Left lobe of liver (tissue), 2 donors: ENCODE data around the gene CST3. TPM values are rescaled to one million over a fixed set of nuclear protein-coding genes. Genes with fewer than 3 reads are reported as not detected.
"Not testable (repeated sequence)": the region's sequence is repeated elsewhere in the genome, so short reads cannot be mapped to it uniquely, and the experiment has no call there.

ENCODE experiments used
- ATAC-seq: fragments of 200-7000 bp; cut with Tn5 transposase; one replicate; pipeline ENCODE4 v1.9.1; 2020; ENCODE audit warnings: mild to moderate bottlenecking, moderate library complexity
- DNase-seq: peaks from one replicate; pipeline ENCODE4 v3.0.0-alpha.2; 2020; ENCODE audit warnings: low spot score
- total RNA-seq: library from RNA; stranded (reverse); gene quantifications from one replicate; pipeline ENCODE4 v1.2.1, GENCODE V29; 2021
- donor health status: DM: no; HTN: no; CAD: no; lungs with moderate emphysema.
- donor health status: DM: no; HTN: yes; CAD: no.

CST3 gene
- total RNA-seq, 1 donor from 2014 or later, result 1,478 TPM

GRCh38 chr20:23644164-23644563 lies 6.4 kb upstream of the CST3 start:
- DNase-seq (no peak), ATAC-seq (no peak)

- DNase-seq (no peak), ATAC-seq (no peak)
Measured at GRCh38 chr20:23643659-23644058, 5.9 kb upstream of the CST3 start.

GRCh38 chr20:23641936-23642751 lies 4.4 kb upstream of the CST3 start:
- DNase-seq (peak; percentile 40), ATAC-seq (no peak)

GRCh38 chr20:23640671-23641667 lies 3.2 kb upstream of the CST3 start:
- peak; percentile 33 for DNase-seq
- ATAC-seq, result no peak

GRCh38 chr20:23640018-23640601 lies 2.4 kb upstream of the CST3 start:
- peak; percentile 41 for DNase-seq
- ATAC-seq, result no peak

GRCh38 chr20:23639490-23639958 lies 1.8 kb upstream of the CST3 start:
- DNase-seq, result peak; percentile 41

GRCh38 chr20:23638309-23638708 lies 554 bp upstream of the CST3 start:
- DNase-seq, result peak; percentile 49
- ATAC-seq, result no peak

More at GRCh38 chr20:23639490-23639958, 1.8 kb upstream of the CST3 start:
- ATAC-seq, result no peak

- ATAC-seq, result no peak
- DNase-seq, result no peak
Measured at GRCh38 chr20:23636908-23637281, 860 bp downstream of the CST3 start.

GRCh38 chr20:23636182-23636907 lies 1.4 kb downstream of the CST3 start:
- DNase-seq (peak; percentile 66), ATAC-seq (peak; percentile 37)

GRCh38 chr20:23635768-23636090 lies 2.0 kb downstream of the CST3 start:
- not testable (repeated sequence) for ATAC-seq, DNase-seq

GRCh38 chr20:23634985-23635767 lies 2.6 kb downstream of the CST3 start:
- peak; percentile 65 for ATAC-seq
- peak; percentile 97 for DNase-seq

GRCh38 chr20:23634044-23634801 lies 3.5 kb downstream of the CST3 start:
- ATAC-seq, result no peak
- no peak for DNase-seq

GRCh38 chr20:23632711-23633573 lies 4.8 kb downstream of the CST3 start:
- DNase-seq, result no peak
- no peak for ATAC-seq

- DNase-seq (no peak), ATAC-seq (no peak)
Measured at GRCh38 chr20:23631981-23632710, 5.6 kb downstream of the CST3 start.

GRCh38 chr20:23631226-23631822 lies 6.4 kb downstream of the CST3 start:
- no peak for DNase-seq
- ATAC-seq, result no peak

- ATAC-seq (no peak), DNase-seq (no peak)
Measured at GRCh38 chr20:23630392-23630849, 7.3 kb downstream of the CST3 start.
